GM19463 (cell line): Measurements from ENCODE around the gene ANKDD1B.
"Not testable (repeated sequence)": the region's sequence is repeated elsewhere in the genome, so short reads cannot be mapped to it uniquely, and the experiment has no call there.

Experiments
- ATAC-seq: cut with Tn5 transposase; IDR thresholded peaks from one replicate; pipeline ENCODE4 v1.9.1; 2021; ENCODE audit warnings: mild to moderate bottlenecking, moderate library complexity; ENCODE audit not compliant: unreplicated experiment

The ANKDD1B gene

GRCh38 chr5:75611311-75612225 is at the start of gene ANKDD1B:
TSS of gene ANKDD1B (plus strand) at chr5:75611453. CDS start at chr5:75611635, 182 bp downstream.
- ATAC-seq = peak; percentile 47

GRCh38 chr5:75565991-75566709 is 45.1 kb upstream of the ANKDD1B start:
- not testable (repeated sequence) for ATAC-seq

- peak; percentile 73 for ATAC-seq
Measured at GRCh38 chr5:75566710-75567309, 44.4 kb upstream of the ANKDD1B start.

- peak; percentile 49 for ATAC-seq
Measured at GRCh38 chr5:75567710-75568109, 43.5 kb upstream of the ANKDD1B start.

- ATAC-seq = no peak
Measured at GRCh38 chr5:75568202-75568601, 43.1 kb upstream of the ANKDD1B start.

- ATAC-seq = no peak
Measured at GRCh38 chr5:75571547-75571946, 39.7 kb upstream of the ANKDD1B start.

GRCh38 chr5:75574791-75575190 is 36.5 kb upstream of the ANKDD1B start:
- no peak for ATAC-seq

- not testable (repeated sequence) for ATAC-seq
Measured at GRCh38 chr5:75578280-75578679, 33.0 kb upstream of the ANKDD1B start.

- no peak for ATAC-seq
Measured at GRCh38 chr5:75584641-75585040, 26.6 kb upstream of the ANKDD1B start.

GRCh38 chr5:75588666-75589065 is 22.6 kb upstream of the ANKDD1B start:
- no peak for ATAC-seq

- ATAC-seq = no peak
Measured at GRCh38 chr5:75600535-75600934, 10.7 kb upstream of the ANKDD1B start.

- ATAC-seq = no peak
Measured at GRCh38 chr5:75601567-75601966, 9.7 kb upstream of the ANKDD1B start.

GRCh38 chr5:75601996-75602395 is 9.3 kb upstream of the ANKDD1B start:
- no peak for ATAC-seq

GRCh38 chr5:75603371-75603770 is 7.9 kb upstream of the ANKDD1B start:
- ATAC-seq = no peak

- no peak for ATAC-seq
Measured at GRCh38 chr5:75603821-75604220, 7.4 kb upstream of the ANKDD1B start.

- ATAC-seq = not testable (repeated sequence)
Measured at GRCh38 chr5:75607341-75607740, 3.9 kb upstream of the ANKDD1B start.

- no peak for ATAC-seq
Measured at GRCh38 chr5:75608870-75609269, 2.4 kb upstream of the ANKDD1B start.

- no peak for ATAC-seq
Measured at GRCh38 chr5:75610201-75610600, 1.1 kb upstream of the ANKDD1B start.

- peak; percentile 11 for ATAC-seq
Measured at GRCh38 chr5:75610859-75611310, 368 bp upstream of the ANKDD1B start.

- no peak for ATAC-seq
Measured at GRCh38 chr5:75612226-75612569, 945 bp downstream of the ANKDD1B start.

- no peak for ATAC-seq
Measured at GRCh38 chr5:75612901-75613300, 1.6 kb downstream of the ANKDD1B start.

GRCh38 chr5:75614176-75614575 is 2.9 kb downstream of the ANKDD1B start:
- no peak for ATAC-seq
